GM18870 (cell line): ENCODE data around the gene SIK3.
A peak's percentile ranks its signal among the peaks of the same experiment; 100 is the strongest.

Experiments used
- ATAC-seq: cut with Tn5 transposase; IDR thresholded peaks from one replicate; pipeline ENCODE4 v1.9.1; 2021; ENCODE audit warnings: moderate library complexity; ENCODE audit not compliant: unreplicated experiment

Gene SIK3

DNA sequence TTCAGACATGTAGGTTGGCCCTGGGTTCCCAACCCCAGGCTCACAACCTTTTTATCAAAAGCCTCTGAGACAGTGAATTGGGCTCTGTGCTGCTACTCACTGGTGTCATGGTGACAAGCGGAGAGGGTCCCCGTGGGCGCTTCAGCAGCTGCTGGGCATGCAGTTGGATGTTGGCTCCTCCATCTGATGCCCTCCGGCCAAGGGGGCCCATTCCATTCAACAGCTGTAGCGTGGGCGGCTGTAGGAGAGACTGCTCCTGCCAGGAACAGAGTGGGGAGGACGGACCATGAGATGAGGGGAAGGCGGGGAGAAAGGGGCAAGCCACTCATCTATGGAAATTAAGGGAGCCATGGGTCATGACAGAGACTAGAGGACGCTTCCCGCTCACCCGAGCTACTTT, 224.8 kb downstream of the SIK3 start:
- no peak for ATAC-seq

DNA sequence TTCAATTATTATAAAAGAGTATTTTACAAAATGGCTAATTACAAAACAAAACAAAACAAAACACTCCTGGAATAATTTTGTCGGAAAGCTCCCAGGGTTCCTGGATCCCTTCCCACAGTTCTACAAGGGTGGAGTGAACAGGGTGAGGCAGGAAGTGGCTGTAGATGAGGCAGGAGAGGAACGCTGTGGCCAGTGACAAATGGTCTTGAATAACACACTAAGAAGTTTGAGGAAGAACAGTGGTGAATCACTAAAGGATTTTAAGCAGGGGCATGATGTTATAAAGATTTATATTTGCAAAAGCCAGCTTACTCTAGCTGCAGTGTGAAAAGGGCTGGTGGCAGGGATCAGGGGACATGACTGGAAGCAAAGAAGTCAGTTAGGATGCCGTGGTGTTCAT, 227.0 kb downstream of the SIK3 start:
- ATAC-seq, result no peak

- no peak for ATAC-seq
These were observed 228.2 kb downstream of the SIK3 start for GRCh38 chr11:116870054-116870453.

- no peak for ATAC-seq
These were observed 228.6 kb downstream of the SIK3 start for GRCh38 chr11:116869610-116870009.

GRCh38 chr11:116868066-116868465, 230.2 kb downstream of the SIK3 start:
- ATAC-seq, result no peak

DNA sequence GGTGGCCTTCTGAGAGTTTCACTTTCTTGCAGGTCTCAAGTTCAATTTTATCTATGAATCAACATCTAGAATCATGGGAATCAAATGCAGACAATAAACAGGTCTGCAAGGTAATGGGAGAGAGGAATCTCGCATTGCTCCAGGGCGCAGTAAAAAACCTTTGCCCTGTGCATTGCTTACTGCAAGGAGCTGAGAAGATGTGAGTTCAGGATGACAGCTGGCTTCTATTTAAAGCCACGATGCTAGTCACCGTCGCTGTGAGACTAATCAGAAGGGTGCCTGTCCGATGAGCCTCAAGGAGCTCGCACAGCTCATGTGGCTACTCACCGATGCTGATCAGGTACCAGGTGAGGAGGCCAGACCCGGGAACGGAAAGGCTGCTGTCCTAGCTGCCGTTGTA, 230.6 kb downstream of the SIK3 start:
- ATAC-seq, result no peak

DNA sequence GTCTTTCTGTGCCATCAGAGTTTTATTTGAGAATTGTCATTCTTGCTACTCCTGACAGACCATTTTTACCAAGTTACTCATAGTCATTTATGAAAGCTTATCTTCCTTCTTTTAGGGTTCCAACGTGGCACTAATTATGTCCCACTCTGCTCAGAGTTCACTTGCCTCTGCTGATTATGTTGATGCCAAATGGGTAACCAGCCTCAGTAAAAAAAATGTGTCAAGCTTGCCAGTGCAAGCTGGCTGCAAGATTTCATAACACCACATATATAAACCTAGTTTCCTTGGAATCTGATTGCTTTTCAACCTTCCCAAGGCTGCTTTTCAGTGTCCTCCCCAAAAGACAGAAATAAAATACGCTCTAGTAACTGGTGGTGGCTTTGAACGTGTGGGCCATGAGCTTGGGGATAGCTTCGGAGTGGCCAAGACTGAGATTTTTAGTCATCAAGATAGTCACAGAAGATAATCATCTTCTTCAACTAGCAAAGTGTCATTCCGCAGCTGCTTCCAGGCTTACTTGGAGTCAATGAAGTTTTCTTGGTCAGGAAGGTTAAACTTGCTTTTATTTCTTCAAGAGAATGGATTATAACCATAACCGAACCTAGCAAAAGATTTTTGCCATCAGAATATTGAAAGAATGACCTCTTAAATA, 231.3 kb downstream of the SIK3 start:
- ATAC-seq, result no peak

- no peak for ATAC-seq
These were observed 232.5 kb downstream of the SIK3 start for GRCh38 chr11:116865696-116866095.

GRCh38 chr11:116864531-116864930, 233.7 kb downstream of the SIK3 start:
- no peak for ATAC-seq

DNA sequence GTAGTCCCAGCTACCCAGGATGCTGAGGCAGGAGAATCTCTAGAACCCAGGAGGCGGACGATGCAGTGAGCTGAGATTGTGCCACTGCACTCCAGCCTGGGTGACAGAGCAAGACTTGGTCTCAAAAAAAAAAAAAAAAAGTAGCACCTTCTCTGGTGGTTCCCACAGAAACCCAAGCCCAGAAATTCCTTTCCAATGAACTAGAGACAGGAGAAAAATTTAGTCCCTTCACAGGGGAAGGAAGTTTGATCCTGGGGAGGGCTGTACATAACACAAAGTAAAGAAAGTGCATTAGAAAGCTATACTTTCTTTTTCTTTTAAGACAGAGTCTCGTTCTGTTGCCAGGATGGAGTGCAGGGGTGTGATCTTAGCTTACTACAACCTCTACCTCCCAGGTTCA, 235.3 kb downstream of the SIK3 start:
- ATAC-seq, result no peak

GRCh38 chr11:116862185-116862584, 236.0 kb downstream of the SIK3 start:
- no peak for ATAC-seq

GRCh38 chr11:116861539-116861938, 236.7 kb downstream of the SIK3 start:
- ATAC-seq, result no peak

GRCh38 chr11:116860303-116860702, 237.9 kb downstream of the SIK3 start:
- no peak for ATAC-seq

DNA sequence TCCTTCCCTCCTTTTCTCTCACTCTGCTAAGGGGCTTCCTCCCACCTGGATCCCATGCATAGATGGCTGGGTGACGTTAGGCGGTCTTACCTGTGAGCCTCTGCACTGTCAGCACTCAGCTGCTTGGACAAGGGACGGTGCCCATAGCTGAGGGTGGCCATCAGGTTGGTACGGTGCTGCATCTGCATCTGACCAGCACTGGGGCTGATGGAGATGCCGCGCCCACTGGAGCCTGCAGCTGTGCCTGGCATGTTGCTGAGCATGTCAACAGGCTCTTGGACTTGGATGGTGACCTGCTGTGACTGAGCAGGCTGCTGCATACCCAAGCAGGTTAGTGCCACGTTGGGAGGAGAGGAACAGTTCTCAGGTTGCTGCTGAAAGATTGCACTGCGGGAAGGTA, 239.1 kb downstream of the SIK3 start:
- ATAC-seq, result no peak

DNA sequence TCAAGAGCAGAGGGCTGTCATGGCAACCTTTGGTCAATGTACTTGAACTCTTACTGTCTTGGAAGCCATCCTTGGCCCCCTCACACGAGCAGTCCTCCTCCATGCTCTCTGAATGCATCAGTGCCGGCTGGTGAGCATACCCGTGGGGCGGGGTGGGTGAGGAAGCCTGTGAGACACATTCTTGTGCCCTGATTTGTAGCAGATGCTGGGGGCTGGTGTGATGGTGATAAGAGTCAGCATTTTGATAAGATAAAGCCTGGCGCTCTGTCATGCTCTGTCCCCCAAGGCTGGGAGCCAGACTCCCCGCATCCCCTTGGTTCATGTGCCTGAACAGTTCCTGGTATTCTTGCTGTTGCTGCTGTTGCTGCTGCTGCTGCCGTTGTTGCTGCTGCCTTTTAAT, 240.3 kb downstream of the SIK3 start:
- no peak for ATAC-seq

GRCh38 chr11:116857316-116857715, 240.9 kb downstream of the SIK3 start:
- ATAC-seq, result no peak

- ATAC-seq, result no peak
These were observed 241.8 kb downstream of the SIK3 start for GRCh38 chr11:116856423-116856822.

- ATAC-seq, result no peak
These were observed 242.8 kb downstream of the SIK3 start for GRCh38 chr11:116855413-116855812.

DNA sequence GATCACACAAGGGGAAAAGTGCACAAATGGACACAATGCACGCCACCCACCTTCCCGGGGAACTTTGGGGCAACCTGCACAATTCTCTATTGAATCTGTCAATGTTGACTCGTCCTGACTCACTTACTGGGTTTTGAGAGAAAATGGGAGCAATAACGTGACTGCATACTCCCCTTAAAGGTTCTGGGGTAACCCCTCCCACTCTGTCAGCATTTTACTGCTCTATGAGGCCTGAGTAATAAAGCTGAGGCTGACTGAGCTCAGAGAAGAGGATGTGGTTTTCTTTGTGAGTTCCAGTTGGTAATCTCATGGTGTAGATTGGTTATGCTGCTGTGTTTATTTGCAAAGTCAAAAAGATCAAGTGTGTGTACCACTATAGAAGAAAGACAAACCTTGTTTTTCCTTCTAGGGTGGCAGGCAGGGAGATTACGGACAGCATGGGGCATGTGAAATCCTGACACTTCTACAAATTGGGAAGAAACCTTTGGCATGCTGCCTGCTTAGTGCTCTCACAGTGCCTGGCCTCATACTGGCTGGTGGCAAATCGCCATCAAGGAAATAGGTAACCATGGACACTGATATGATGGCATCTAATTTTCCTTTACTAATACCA, 244.7 kb downstream of the SIK3 start:
- ATAC-seq, result peak; percentile 92

GRCh38 chr11:116852261-116853031, 245.8 kb downstream of the SIK3 start:
- ATAC-seq, result no peak

GRCh38 chr11:116851626-116852025, 246.6 kb downstream of the SIK3 start:
- no peak for ATAC-seq

- ATAC-seq, result no peak
These were observed 248.7 kb downstream of the SIK3 start for GRCh38 chr11:116849486-116849885.
